Neural progenitor cell (in vitro differentiated cells): Measurements from ENCODE around the gene LGALS3. TPM values are rescaled to one million over a fixed set of nuclear protein-coding genes. Genes with fewer than 3 reads are reported as not detected.

ENCODE experiments used
- DNase-seq: peaks from one replicate; pipeline ENCODE4 v3.0.0-alpha.2; 2016; ENCODE audit warnings: low spot score
- H2AFZ ChIP-seq: fragments of 200-600 bp; sonication (generic); replicated peaks from 2 replicates; pipeline ENCODE4 v1.6.1; 2016; ENCODE audit warnings: antibody characterized with exemption
- H3F3A ChIP-seq: fragments of 200-600 bp; sonication (generic); 2 replicates; pipeline ENCODE4 v1.6.1; 2016; ENCODE audit warnings: antibody characterized with exemption, low read depth
- H3K27ac ChIP-seq: fragments of 200-600 bp; sonication (generic); 2 replicates; pipeline ENCODE4 v1.5.1; 2016; ENCODE audit warnings: mild to moderate bottlenecking
- H3K27me3 ChIP-seq: fragments of 200-600 bp; sonication (generic); 2 replicates; pipeline ENCODE4 v1.6.1; 2016; ENCODE audit warnings: mild to moderate bottlenecking, moderate library complexity
- H3K36me3 ChIP-seq: fragments of 200-600 bp; sonication (generic); 2 replicates; pipeline ENCODE4 v1.5.1; 2016
- H3K4me1 ChIP-seq: fragments of 200-600 bp; sonication (generic); 2 replicates; pipeline ENCODE4 v1.6.1; 2016; ENCODE audit warnings: mixed run types
- H3K4me2 ChIP-seq: fragments of 200-600 bp; sonication (generic); 2 replicates; pipeline ENCODE4 v1.6.1; 2016
- H3K4me3 ChIP-seq: fragments of 200-600 bp; sonication (generic); 2 replicates; pipeline ENCODE4 v1.5.1; 2016
- H3K79me2 ChIP-seq: fragments of 200-600 bp; sonication (generic); 2 replicates; pipeline ENCODE4 v1.6.1; 2016; ENCODE audit warnings: low read depth
- H3K9ac ChIP-seq: fragments of 200-600 bp; sonication (generic); 2 replicates; pipeline ENCODE4 v1.6.1; 2016
- H3K9me3 ChIP-seq: fragments of 200-600 bp; sonication (generic); 2 replicates; pipeline ENCODE4 v1.5.1; 2016; ENCODE audit warnings: low read depth
- H4K20me1 ChIP-seq: fragments of 200-600 bp; sonication (generic); 2 replicates; pipeline ENCODE4 v1.6.1; 2016; ENCODE audit warnings: low read depth
- H3K27ac Mint-ChIP-seq: 3 replicates; pipeline ENCODE4 v1.8.0; 2021; ENCODE audit warnings: mixed read lengths
- H3K27me3 Mint-ChIP-seq: 2 replicates; pipeline ENCODE4 v1.8.0; 2022; ENCODE audit warnings: low read depth, mild to moderate bottlenecking, inconsistent platforms, moderate library complexity, mixed read lengths; ENCODE audit not compliant: insufficient read depth
- H3K36me3 Mint-ChIP-seq: 3 replicates; pipeline ENCODE4 v1.8.0; 2021; ENCODE audit warnings: mixed read lengths
- H3K4me1 Mint-ChIP-seq: 3 replicates; pipeline ENCODE4 v1.8.0; 2021; ENCODE audit warnings: mixed read lengths
- H3K4me3 Mint-ChIP-seq: 3 replicates; pipeline ENCODE4 v1.8.0; 2021; ENCODE audit warnings: mild to moderate bottlenecking, moderate library complexity, mixed read lengths
- H3K9me3 Mint-ChIP-seq: 3 replicates; pipeline ENCODE4 v1.8.0; 2020; ENCODE audit warnings: mixed read lengths
- EZH2 ChIP-seq: fragments of 200-600 bp; sonication (generic); IDR thresholded peaks from 2 replicates; pipeline ENCODE4 v1.6.1; 2017; ENCODE audit warnings: antibody characterized with exemption, mild to moderate bottlenecking, moderate library complexity
- EZH2phosphoT487 ChIP-seq: fragments of 200-600 bp; sonication (generic); IDR thresholded peaks from 2 replicates; pipeline ENCODE4 v1.6.1; 2017; ENCODE audit warnings: antibody characterized with exemption
- total RNA-seq: library from RNA; depleted of rRNA; stranded (reverse); fragments of >200 nt; gene quantifications from 2 replicates; pipeline ENCODE4 v1.2.3, GENCODE V29; 2015; ENCODE audit warnings: low replicate concordance
- TF ChIP-seq, protein P1 (sequence below): fragments of 200-600 bp; sonication (generic); IDR thresholded peaks from 2 replicates; pipeline ENCODE4 v1.5.1; 2017; ENCODE audit warnings: antibody characterized with exemption, mild to moderate bottlenecking

LGALS3 gene
- total RNA-seq, 1 donor from 2014 or later: not detected

DNA sequence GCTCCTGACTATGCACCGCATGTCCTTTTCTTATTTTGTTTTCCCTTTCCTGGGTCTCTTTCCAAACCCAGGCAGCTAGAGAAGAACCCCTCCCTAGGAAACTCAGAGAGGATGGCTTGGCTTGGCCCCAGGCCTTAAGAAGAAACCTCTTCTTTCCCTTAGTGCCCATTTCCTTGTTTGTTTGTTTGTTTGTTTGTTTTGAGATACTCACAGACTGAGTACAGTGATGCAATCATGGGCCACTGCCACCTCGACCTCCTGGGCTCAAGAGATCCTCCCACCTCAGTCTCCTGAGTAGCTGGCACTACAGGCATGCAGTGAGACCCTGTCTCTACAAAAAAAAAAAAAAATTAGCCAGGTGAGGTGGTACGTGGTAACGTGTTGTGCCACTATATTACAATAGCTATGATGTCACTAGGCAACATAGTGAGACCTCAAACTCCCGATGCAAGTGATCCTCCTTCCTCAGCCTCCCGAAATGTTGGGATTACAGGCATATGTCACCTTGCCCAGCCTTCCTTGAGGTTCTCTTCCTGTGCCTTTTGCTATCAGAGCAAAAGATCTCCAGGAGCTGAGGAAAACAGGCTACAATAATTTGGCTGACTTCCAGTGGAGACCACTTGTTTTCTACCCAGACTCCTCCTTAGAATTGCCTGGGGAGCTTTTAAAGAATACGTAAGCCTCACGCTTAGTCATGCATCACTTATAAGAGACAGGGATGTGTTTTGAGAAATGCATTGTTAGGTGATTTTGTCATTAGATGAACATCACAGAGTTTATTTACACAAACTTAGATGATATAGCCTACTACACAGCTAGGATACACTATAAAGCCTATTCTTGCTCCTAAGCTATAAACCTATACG, 34.5 kb upstream of the LGALS3 start:
- Histone ChIP-seq H4K20me1 (no peaks in the 10 kb centered on the region), H3F3A (no peaks in the 10 kb centered on the region), H3K4me2 (no peak overlapping the region), H3K36me3 (no peaks in the 10 kb centered on the region), H3K27ac (no peak overlapping the region), H3K79me2 (no peaks in the 10 kb centered on the region), H3K9ac (no peak overlapping the region), H2AFZ (no peak overlapping the region), H3K9me3 (no peaks in the 10 kb centered on the region), H3K4me1 (no peaks in the 10 kb centered on the region), H3K4me3 (no peak overlapping the region), H3K27me3 (no peaks in the 10 kb centered on the region)
- Mint-ChIP-seq H3K9me3 (no peaks in the 10 kb centered on the region), H3K27ac (no peak overlapping the region), H3K4me1 (peaks cover 3% of the 10 kb centered on the region), H3K36me3 (no peaks in the 10 kb centered on the region), H3K4me3 (no peak overlapping the region), H3K27me3 (peaks cover 4% of the 10 kb centered on the region)
- TF ChIP-seq, protein P1, sequence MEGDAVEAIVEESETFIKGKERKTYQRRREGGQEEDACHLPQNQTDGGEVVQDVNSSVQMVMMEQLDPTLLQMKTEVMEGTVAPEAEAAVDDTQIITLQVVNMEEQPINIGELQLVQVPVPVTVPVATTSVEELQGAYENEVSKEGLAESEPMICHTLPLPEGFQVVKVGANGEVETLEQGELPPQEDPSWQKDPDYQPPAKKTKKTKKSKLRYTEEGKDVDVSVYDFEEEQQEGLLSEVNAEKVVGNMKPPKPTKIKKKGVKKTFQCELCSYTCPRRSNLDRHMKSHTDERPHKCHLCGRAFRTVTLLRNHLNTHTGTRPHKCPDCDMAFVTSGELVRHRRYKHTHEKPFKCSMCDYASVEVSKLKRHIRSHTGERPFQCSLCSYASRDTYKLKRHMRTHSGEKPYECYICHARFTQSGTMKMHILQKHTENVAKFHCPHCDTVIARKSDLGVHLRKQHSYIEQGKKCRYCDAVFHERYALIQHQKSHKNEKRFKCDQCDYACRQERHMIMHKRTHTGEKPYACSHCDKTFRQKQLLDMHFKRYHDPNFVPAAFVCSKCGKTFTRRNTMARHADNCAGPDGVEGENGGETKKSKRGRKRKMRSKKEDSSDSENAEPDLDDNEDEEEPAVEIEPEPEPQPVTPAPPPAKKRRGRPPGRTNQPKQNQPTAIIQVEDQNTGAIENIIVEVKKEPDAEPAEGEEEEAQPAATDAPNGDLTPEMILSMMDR: no peak
- TF ChIP-seq EZH2 (no peak), EZH2phosphoT487 (no peak)
- no peak for DNase-seq

DNA sequence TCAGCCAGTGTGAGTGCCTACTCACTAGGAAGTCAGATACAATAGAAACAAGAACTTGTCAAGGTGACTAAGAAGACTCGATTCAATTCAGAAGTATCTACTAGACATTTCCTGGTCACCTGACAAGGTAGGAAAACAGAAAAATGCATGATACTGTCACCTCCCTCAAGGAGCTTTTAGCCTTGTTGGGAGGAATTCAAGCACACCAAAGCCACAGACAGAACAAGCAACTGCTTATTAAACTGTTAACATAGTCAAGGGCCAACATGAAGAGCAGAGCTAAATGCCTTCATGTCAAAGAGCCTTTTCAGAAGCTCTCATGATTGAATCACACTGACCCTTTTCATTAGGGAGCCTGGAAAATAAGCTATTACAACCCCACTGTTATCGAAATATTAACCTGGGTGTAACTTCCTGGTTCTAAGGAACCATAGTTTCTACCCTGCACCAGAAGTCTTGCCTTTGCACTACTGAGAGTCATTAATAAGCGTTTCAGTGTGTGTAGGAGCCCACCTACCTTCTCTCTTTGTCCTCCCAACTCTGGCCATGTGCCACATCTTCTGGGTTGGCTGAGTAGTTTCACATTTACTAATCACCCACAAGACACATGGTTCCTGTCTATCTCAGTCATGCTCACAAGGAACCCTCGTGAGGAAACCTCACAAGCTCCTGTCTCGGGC, 31.0 kb upstream of the LGALS3 start:
- Histone ChIP-seq H3K9me3 (no peaks in the 10 kb centered on the region), H3K4me3 (no peak overlapping the region), H2AFZ (no peak overlapping the region), H3K9ac (no peak overlapping the region), H3F3A (peaks cover 27% of the 10 kb centered on the region), H3K27ac (no peak overlapping the region), H3K79me2 (no peaks in the 10 kb centered on the region), H3K36me3 (no peaks in the 10 kb centered on the region), H4K20me1 (no peaks in the 10 kb centered on the region), H3K27me3 (no peaks in the 10 kb centered on the region), H3K4me1 (peaks cover 14% of the 10 kb centered on the region), H3K4me2 (no peak overlapping the region)
- DNase-seq: no peak
- H3K4me1 Mint-ChIP-seq: peaks cover 18% of the 10 kb centered on the region
- H3K27ac Mint-ChIP-seq: no peak overlapping the region
- no peak for TF ChIP-seq EZH2
- TF ChIP-seq, protein P1: no peak
- no peak for TF ChIP-seq EZH2phosphoT487
- no peaks in the 10 kb centered on the region for H3K36me3 Mint-ChIP-seq
- H3K9me3 Mint-ChIP-seq: no peaks in the 10 kb centered on the region
- peaks cover 7% of the 10 kb centered on the region for H3K27me3 Mint-ChIP-seq
- no peak overlapping the region for H3K4me3 Mint-ChIP-seq

DNA sequence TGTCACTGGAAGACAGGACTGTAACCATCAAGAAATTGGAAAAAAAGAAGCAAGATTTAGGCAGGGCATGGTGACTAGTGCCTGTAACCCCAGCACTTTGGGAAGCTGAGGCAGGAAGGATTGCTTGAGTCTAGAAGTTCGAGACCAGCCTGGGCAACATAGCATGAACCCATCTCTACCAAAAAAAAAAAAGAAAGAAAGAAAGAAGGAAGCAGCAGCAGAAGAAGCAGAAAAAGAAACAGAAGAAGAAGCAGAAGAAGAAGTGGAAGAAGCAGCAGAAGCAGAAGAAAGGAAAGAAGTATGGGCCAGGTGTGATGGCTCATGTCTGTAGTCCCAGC, 30.5 kb upstream of the LGALS3 start:
- no peaks in the 10 kb centered on the region for H3K36me3 ChIP-seq
- DNase-seq: no peak
- H2AFZ ChIP-seq: no peak overlapping the region
- H3K36me3 Mint-ChIP-seq: no peaks in the 10 kb centered on the region
- peaks cover 19% of the 10 kb centered on the region for H3K4me1 ChIP-seq
- H3K9me3 ChIP-seq: no peaks in the 10 kb centered on the region
- H3K4me2 ChIP-seq: no peak overlapping the region
- no peaks in the 10 kb centered on the region for H3K9me3 Mint-ChIP-seq
- no peak overlapping the region for H3K27ac Mint-ChIP-seq
- H3K27me3 Mint-ChIP-seq: peaks cover 9% of the 10 kb centered on the region
- no peak overlapping the region for H3K4me3 Mint-ChIP-seq
- H3K4me3 ChIP-seq: no peak overlapping the region
- H3K79me2 ChIP-seq: no peaks in the 10 kb centered on the region
- H3K4me1 Mint-ChIP-seq: peaks cover 23% of the 10 kb centered on the region
- H3K9ac ChIP-seq: no peak overlapping the region
- H4K20me1 ChIP-seq: no peaks in the 10 kb centered on the region
- no peaks in the 10 kb centered on the region for H3K27me3 ChIP-seq
- TF ChIP-seq EZH2phosphoT487 (no peak), EZH2 (no peak)
- TF ChIP-seq, protein P1: no peak
- peaks cover 32% of the 10 kb centered on the region for H3F3A ChIP-seq
- no peak overlapping the region for H3K27ac ChIP-seq
